AG04450 (cell line): ENCODE results near the gene PDLIM1. TPM values are rescaled to one million over a fixed set of nuclear protein-coding genes. Genes with fewer than 3 reads are reported as not detected.
A peak's percentile ranks its signal among the peaks of the same experiment; 100 is the strongest.
"Not testable (repeated sequence)": the region's sequence is repeated elsewhere in the genome, so short reads cannot be mapped to it uniquely, and the experiment has no call there.

ENCODE experiments used
- CTCF ChIA-PET: fragments of 300-600, 350-600 bp; formaldehyde crosslinking; extraction: SDS; loops from one replicate; lab custom pipeline; 2022; ENCODE audit warnings: antibody characterized with exemption, inconsistent platforms; lab: Charles Lee
- POLR2A ChIA-PET: fragments of 350-600 bp; formaldehyde crosslinking; extraction: SDS; loops from one replicate; lab custom pipeline; 2021; ENCODE audit warnings: antibody characterized with exemption, inconsistent platforms; lab: Yijun Ruan, JAX
- DNase-seq: peaks from one replicate; pipeline ENCODE4 v3.0.0-alpha.2; 2011; ENCODE audit warnings: low read depth, low spot score
- H3K27ac ChIP-seq: one replicate; pipeline ENCODE4 v1.5.1; 2012; ENCODE audit warnings: low read depth, low read length, control low read depth
- H3K27me3 ChIP-seq: one replicate; pipeline ENCODE4 v1.6.0; 2012; ENCODE audit warnings: low read length; ENCODE audit not compliant: control insufficient read depth, insufficient read depth
- H3K4me3 ChIP-seq: 2 replicates; pipeline ENCODE4 v1.5.1; 2011; ENCODE audit warnings: mild to moderate bottlenecking, low read depth, low read length, control low read depth
- H3K9me3 ChIP-seq: 2 replicates; pipeline ENCODE4 v1.5.1; 2012; ENCODE audit warnings: low read length; ENCODE audit not compliant: control insufficient read depth, insufficient read depth
- polyA plus RNA-seq: library from polyadenylated mRNA; depleted of rRNA; stranded (reverse); fragments of >200 nt; gene quantifications from 2 replicates; pipeline ENCODE4 v1.2.3, GENCODE V29; 2011
- TF ChIP-seq, protein P1 (sequence below): IDR thresholded peaks from 2 replicates; pipeline ENCODE4 v1.5.1; 2011; ENCODE audit warnings: low read depth, low read length, control low read depth, inconsistent platforms

The PDLIM1 gene
- polyA plus RNA-seq, 1 experiment, result 255 TPM

DNA sequence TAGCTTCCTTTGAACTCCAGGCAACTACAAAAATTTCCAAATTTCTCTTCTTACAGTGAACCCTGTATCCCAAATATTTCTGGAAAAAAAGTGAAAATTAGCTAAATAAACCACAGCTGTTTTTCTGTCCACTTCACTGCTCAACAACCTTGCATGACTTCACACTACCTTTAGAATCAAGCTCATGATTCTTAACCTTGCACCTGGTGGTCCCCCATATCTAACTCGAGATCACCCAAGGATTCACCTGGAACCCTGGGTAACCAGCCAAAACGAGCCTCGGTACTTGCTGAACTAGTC lies 47.5 kb downstream of the PDLIM1 start:
- POLR2A ChIA-PET, result no interaction called here
- CTCF ChIA-PET, result interaction anchor here (0.5 to 18.8 kb wide), 42 partner anchors 9 to 883 kb away, joined by 3 to 507 read pairs (median 4); no protein-coding TSS in a partner anchor

DNA sequence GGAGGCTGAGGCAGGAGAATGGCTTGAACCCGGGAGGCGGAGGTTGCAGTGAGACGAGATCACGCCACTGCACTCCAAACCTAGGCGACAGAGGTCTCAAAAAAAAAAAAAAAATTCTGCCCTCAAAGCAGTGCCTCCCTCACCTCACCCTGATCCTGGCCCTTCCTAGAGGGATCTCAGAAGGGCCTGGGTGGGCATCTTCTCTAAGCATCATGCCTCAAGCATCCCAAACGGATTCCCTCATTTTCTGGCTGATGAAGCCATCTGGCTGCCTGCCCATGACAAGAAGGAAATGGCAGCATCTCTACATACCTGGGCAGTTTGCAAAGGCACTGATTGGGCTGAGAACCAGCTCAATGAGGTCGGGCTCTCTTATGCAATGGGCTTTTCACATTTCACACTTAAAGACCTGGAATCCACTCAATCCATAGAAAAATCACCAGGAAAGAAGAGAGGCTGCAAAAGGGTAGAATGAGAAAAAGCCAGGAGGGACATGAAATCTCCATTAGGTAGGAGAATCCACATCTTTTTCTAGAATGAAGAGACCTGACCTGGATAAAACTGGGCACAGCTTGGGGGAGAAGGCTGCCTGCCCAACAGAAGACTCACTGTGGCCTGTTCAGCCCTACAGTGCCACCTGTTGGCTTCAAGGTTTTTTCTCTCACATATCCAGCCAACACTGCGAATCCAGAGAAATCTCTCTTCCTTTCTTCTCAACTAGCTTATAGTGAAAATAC lies 48.1 kb downstream of the PDLIM1 start:
- ChIA-PET POLR2A (interaction anchor here (0.7 kb wide), 1 partner anchor 111 kb away, joined by 6 read pairs; no protein-coding TSS in a partner anchor), CTCF (interaction anchor here (0.5 to 18.8 kb wide), 42 partner anchors 8 to 883 kb away, joined by 3 to 507 read pairs (median 4); no protein-coding TSS in a partner anchor)
- TF ChIP-seq, protein P1, sequence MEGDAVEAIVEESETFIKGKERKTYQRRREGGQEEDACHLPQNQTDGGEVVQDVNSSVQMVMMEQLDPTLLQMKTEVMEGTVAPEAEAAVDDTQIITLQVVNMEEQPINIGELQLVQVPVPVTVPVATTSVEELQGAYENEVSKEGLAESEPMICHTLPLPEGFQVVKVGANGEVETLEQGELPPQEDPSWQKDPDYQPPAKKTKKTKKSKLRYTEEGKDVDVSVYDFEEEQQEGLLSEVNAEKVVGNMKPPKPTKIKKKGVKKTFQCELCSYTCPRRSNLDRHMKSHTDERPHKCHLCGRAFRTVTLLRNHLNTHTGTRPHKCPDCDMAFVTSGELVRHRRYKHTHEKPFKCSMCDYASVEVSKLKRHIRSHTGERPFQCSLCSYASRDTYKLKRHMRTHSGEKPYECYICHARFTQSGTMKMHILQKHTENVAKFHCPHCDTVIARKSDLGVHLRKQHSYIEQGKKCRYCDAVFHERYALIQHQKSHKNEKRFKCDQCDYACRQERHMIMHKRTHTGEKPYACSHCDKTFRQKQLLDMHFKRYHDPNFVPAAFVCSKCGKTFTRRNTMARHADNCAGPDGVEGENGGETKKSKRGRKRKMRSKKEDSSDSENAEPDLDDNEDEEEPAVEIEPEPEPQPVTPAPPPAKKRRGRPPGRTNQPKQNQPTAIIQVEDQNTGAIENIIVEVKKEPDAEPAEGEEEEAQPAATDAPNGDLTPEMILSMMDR, result peak; percentile 80
- no peaks in the 10 kb centered on the region for H3K27me3 ChIP-seq
- H3K27ac ChIP-seq, result no peak overlapping the region
- no peaks in the 10 kb centered on the region; the same call in 1 of the 2 replicates for H3K9me3 ChIP-seq
- no peak for DNase-seq
- H3K4me3 ChIP-seq, result no peak overlapping the region

More for the DNA sequence above, 47.5 kb downstream of the PDLIM1 start:
- Histone ChIP-seq H3K4me3 (no peak overlapping the region), H3K9me3 (no peaks in the 10 kb centered on the region; the same call in 1 of the 2 replicates), H3K27me3 (no peaks in the 10 kb centered on the region), H3K27ac (no peak overlapping the region)
- DNase-seq, result no peak
- TF ChIP-seq, protein P1, result no peak

DNA sequence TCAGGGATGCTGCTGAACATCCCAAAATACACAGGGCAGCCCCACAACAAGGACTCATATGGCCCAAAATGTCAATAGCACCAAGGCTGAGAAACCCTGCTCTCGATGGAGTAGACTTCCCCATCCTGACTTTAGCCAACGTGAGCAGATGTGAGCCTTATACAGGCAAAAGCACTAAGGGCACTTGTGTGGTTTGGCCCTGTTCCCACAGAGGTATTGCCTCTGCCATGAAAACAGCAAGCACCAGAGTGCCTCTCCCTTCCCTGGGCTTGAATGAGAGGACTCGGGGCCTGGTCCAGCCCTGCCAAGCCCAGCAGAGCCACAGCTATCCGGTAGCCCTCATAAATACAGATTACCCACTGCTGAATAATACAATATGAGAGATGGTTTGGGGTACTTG lies 49.3 kb downstream of the PDLIM1 start:
- TF ChIP-seq, protein P1, result no peak
- POLR2A ChIA-PET, result no interaction called here
- H3K4me3 ChIP-seq, result no peak overlapping the region
- no peaks in the 10 kb centered on the region; the same call in 1 of the 2 replicates for H3K9me3 ChIP-seq
- DNase-seq, result no peak
- no peak overlapping the region for H3K27ac ChIP-seq
- no peaks in the 10 kb centered on the region for H3K27me3 ChIP-seq
- CTCF ChIA-PET, result interaction anchor here (0.7 to 18.8 kb wide), 7 partner anchors 14 to 119 kb away, joined by 4 to 507 read pairs (median 27); no protein-coding TSS in a partner anchor

DNA sequence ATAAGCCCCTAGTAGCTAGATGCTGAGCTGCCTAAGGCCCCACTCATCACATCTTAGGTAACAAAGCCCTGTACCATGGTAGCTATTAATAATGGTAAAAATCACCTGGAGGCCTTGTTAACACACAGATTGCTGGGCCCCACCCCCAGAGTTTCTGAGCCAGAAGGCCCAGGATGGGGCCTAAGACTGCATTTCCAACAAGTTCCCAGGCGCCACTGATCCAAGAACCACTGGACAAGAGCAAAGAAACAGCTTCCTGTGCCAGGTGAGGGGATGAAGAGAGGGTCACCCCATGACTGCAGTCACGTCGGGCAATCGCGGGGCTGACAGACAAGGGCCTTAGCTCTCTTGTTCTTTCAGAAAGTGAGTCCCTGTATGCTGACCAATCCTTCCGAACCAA lies 50.0 kb downstream of the PDLIM1 start:
- CTCF ChIA-PET, result interaction anchor here (0.6 to 18.8 kb wide), 3 partner anchors 14 to 120 kb away, joined by 3 to 507 read pairs (median 4); no protein-coding TSS in a partner anchor
- no peak for DNase-seq
- Histone ChIP-seq H3K4me3 (no peak overlapping the region), H3K27me3 (no peaks in the 10 kb centered on the region), H3K27ac (no peak overlapping the region), H3K9me3 (no peaks in the 10 kb centered on the region; the same call in 1 of the 2 replicates)
- POLR2A ChIA-PET, result no interaction called here
- TF ChIP-seq, protein P1, result no peak

DNA sequence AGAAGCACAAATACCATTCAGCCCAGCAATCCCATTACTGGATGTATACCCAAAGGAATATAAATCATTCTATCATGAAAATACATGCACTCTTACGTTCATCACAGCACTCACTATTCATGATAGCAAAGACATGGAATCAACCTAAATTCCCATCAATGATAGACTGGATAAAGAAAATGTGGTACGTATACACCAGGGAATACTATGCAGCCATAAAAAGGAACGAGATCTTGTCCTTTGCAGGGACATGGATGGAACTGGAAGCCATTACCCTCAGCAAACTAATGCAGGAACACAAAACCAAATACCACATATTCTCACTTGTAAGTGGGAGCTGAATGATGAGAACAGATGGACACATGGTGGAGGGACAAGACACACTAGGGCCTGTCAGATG lies 50.7 kb downstream of the PDLIM1 start:
- H3K27me3 ChIP-seq, H3K4me3 ChIP-seq, H3K27ac ChIP-seq, DNase-seq, H3K9me3 ChIP-seq, POLR2A ChIA-PET: not testable (repeated sequence)
- CTCF ChIA-PET, result interaction anchor here (0.6 to 18.8 kb wide), 2 partner anchors 13 to 121 kb away, joined by 3 to 507 read pairs; no protein-coding TSS in a partner anchor
